Measurements from ENCODE around the gene STPG4. TPM values are rescaled to one million over a fixed set of nuclear protein-coding genes. Genes with fewer than 3 reads are reported as not detected.

Gene STPG4
- polyA plus RNA-seq, 1 of the 3 experiments (the other 2 are of a cell fraction): 0.20 TPM

GRCh38 chr2:47070920-47071824 is 83.9 kb downstream of the STPG4 start (continued):
- TF ChIP-seq JUND (IDR thresholded peaks at IDR 0.05) (no peak), FOSL2 (IDR thresholded peaks at IDR 0.05; ENCODE audit: borderline replicate concordance, low read depth) (no peak), GABPA (IDR thresholded peaks at IDR 0.05; ENCODE audit: low read depth) (0 out of 2 replicates have a peak, but pooled peaks have one; percentile 47), NFIC (IDR thresholded peaks at IDR 0.05; ENCODE audit: borderline replicate concordance) (peak; percentile 90), GATA2 (CRISPR knock-in tag; IDR thresholded peaks at IDR 0.05) (no peak), TCF12 (IDR thresholded peaks at IDR 0.05) (peak; percentile 73), RFX5 (IDR thresholded peaks at IDR 0.05; ENCODE audit: low read length) (no peak), RCOR1 (IDR thresholded peaks at IDR 0.05; ENCODE audit: low read length) (no peak), FOXJ3 (CRISPR knock-in tag; IDR thresholded peaks at IDR 0.05) (no peak), MXI1 (IDR thresholded peaks at IDR 0.05; ENCODE audit: low read depth, low read length) (no peak), MEF2A (IDR thresholded peaks at IDR 0.05; ENCODE audit: borderline replicate concordance, low read depth) (no peak), YY1 (IDR thresholded peaks at IDR 0.05; ENCODE audit: low read depth) (no peak), NRF1 (IDR thresholded peaks at IDR 0.05; ENCODE audit: low read depth, low read length) (no peak)
- TF ChIP-seq, protein P1, sequence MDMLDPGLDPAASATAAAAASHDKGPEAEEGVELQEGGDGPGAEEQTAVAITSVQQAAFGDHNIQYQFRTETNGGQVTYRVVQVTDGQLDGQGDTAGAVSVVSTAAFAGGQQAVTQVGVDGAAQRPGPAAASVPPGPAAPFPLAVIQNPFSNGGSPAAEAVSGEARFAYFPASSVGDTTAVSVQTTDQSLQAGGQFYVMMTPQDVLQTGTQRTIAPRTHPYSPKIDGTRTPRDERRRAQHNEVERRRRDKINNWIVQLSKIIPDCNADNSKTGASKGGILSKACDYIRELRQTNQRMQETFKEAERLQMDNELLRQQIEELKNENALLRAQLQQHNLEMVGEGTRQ (IDR thresholded peaks at IDR 0.05; ENCODE audit: borderline replicate concordance, low read depth, low read length): no peak

- no peak for DNase-seq
- Histone ChIP-seq H3K9ac (peak overlapping the region; percentile 79), H3K79me2 (ENCODE audit: insufficient read depth) (peaks cover 15% of the 10 kb centered on the region; the same call in 1 of the 2 replicates), H3K36me3 (replicated peaks in 1 of 2; ENCODE audit: control insufficient read depth in 1 of 2, insufficient read depth in 2 of 2, low read length in 1 of 2) (peaks cover 0 to 6% of the 10 kb centered on the region in 2 experiments), H3K27me3 (ENCODE audit: insufficient read depth) (no peaks in the 10 kb centered on the region), H3K9me3 (no peaks in the 10 kb centered on the region), H3K9me2 (no peaks in the 10 kb centered on the region), H3K4me2 (peak overlapping the region; percentile 69; the same call in 1 of the 2 replicates), H2AFZ (ENCODE audit: low read depth) (no peak overlapping the region), H4K20me1 (ENCODE audit: insufficient read depth) (no peaks in the 10 kb centered on the region), H3K4me1 (ENCODE audit: control insufficient read depth in 1 of 2, insufficient read depth in 2 of 2, low read depth in 1 of 2, low read length in 1 of 2) (peaks cover 64 to 93% of the 10 kb centered on the region in 2 experiments), H3K27ac (ENCODE audit: low read depth in 2 of 2, low read length in 1 of 2) (peak overlapping the region; percentile 97 to 98), H3F3A (replicated peaks; ENCODE audit: insufficient read depth) (peaks cover 60% of the 10 kb centered on the region), H3K4me3 (ENCODE audit: low read depth in 2 of 2, low read length in 1 of 2) (no peak overlapping the region)
- POLR2A ChIA-PET: interaction anchor here (1.1 to 4.1 kb wide), 3 partner anchors 9 to 16 kb away, joined by 4 to 36 read pairs (median 14); no protein-coding TSS in a partner anchor
- 90% methylated on average over 13 of the region's 13 CpGs for WGBS (ENCODE audit: low lambda C conversion rate)
- TF ChIP-seq NRF1 (IDR thresholded peaks at IDR 0.05; ENCODE audit: low read depth, low read length) (no peak), GATA2 (CRISPR knock-in tag; IDR thresholded peaks at IDR 0.05) (no peak), YY1 (IDR thresholded peaks at IDR 0.05; ENCODE audit: low read depth) (no peak), SIN3A (IDR thresholded peaks at IDR 0.05; ENCODE audit: borderline replicate concordance, low read depth, low read length) (no peak; the same call in 1 of the 2 replicates), MXI1 (IDR thresholded peaks at IDR 0.05; ENCODE audit: low read depth, low read length) (no peak), IRF3 (IDR thresholded peaks at IDR 0.05; ENCODE audit: low read depth, low read length) (no peak), CHD2 (IDR thresholded peaks at IDR 0.05; ENCODE audit: low read length, partially characterized antibody) (no peak), RAD21 (IDR thresholded peaks at IDR 0.05; ENCODE audit: low read length) (no peak), TEAD4 (IDR thresholded peaks at IDR 0.05; ENCODE audit: borderline replicate concordance, insufficient read depth) (no peak), ELF1 (IDR thresholded peaks at IDR 0.05) (no peak), NFIC (IDR thresholded peaks at IDR 0.05; ENCODE audit: borderline replicate concordance) (no peak), RCOR1 (IDR thresholded peaks at IDR 0.05; ENCODE audit: low read length) (no peak)
- TF ChIP-seq, protein P1 (IDR thresholded peaks at IDR 0.05; ENCODE audit: borderline replicate concordance, low read depth, low read length): no peak
- CTCF ChIA-PET: interaction anchor here (1.2 to 4.5 kb wide), 5 partner anchors 9 to 253 kb away, joined by 4 to 27 read pairs (median 7); no protein-coding TSS in a partner anchor
These were observed 84.8 kb downstream of the STPG4 start for GRCh38 chr2:47070155-47070919.

Data from SK-N-SH (cell line).